ENCODE results near the gene PTPRC.

The PTPRC gene

GRCh38 chr1:198667807-198668206 lies 29.0 kb downstream of the PTPRC start:
- in situ Hi-C loops (cut with MboI; ENCODE audit: low sequenced_read_pairs, unreplicated experiment), result no loop called here
- no peak for TF ChIP-seq CTCF (IDR thresholded peaks at IDR 0.05; ENCODE audit: borderline replicate concordance, control extremely low read depth, extremely low read depth, insufficient read depth, missing control alignments)
- DNase-seq (ENCODE audit: low spot score), result no peak

GRCh38 chr1:198669023-198669698 lies 30.3 kb downstream of the PTPRC start:
- in situ Hi-C loops (cut with MboI; ENCODE audit: low sequenced_read_pairs, unreplicated experiment), result no loop called here
- no peak for TF ChIP-seq CTCF (IDR thresholded peaks at IDR 0.05; ENCODE audit: borderline replicate concordance, control extremely low read depth, extremely low read depth, insufficient read depth, missing control alignments)
- no peak for DNase-seq (ENCODE audit: low spot score)

- TF ChIP-seq CTCF (IDR thresholded peaks at IDR 0.05; ENCODE audit: borderline replicate concordance, control extremely low read depth, extremely low read depth, insufficient read depth, missing control alignments), result no peak
- in situ Hi-C loops (cut with MboI; ENCODE audit: low sequenced_read_pairs, unreplicated experiment), result no loop called here
Observed at GRCh38 chr1:198669771-198670170, 30.9 kb downstream of the PTPRC start.

GRCh38 chr1:198671136-198671535 lies 32.3 kb downstream of the PTPRC start:
- in situ Hi-C loops (cut with MboI; ENCODE audit: low sequenced_read_pairs, unreplicated experiment), result no loop called here
- no peak for DNase-seq (ENCODE audit: low spot score)

More at GRCh38 chr1:198669771-198670170, 30.9 kb downstream of the PTPRC start:
- no peak for DNase-seq (ENCODE audit: low spot score)

GRCh38 chr1:198672124-198672523 lies 33.3 kb downstream of the PTPRC start:
- no peak for DNase-seq (ENCODE audit: low spot score)
- TF ChIP-seq CTCF (IDR thresholded peaks at IDR 0.05; ENCODE audit: borderline replicate concordance, control extremely low read depth, extremely low read depth, insufficient read depth, missing control alignments), result no peak
- in situ Hi-C loops (cut with MboI; ENCODE audit: low sequenced_read_pairs, unreplicated experiment), result no loop called here

More at GRCh38 chr1:198671136-198671535, 32.3 kb downstream of the PTPRC start:
- TF ChIP-seq CTCF (IDR thresholded peaks at IDR 0.05; ENCODE audit: borderline replicate concordance, control extremely low read depth, extremely low read depth, insufficient read depth, missing control alignments), result no peak

- no peak for TF ChIP-seq CTCF (IDR thresholded peaks at IDR 0.05; ENCODE audit: borderline replicate concordance, control extremely low read depth, extremely low read depth, insufficient read depth, missing control alignments)
- no peak for DNase-seq (ENCODE audit: low spot score)
- in situ Hi-C loops (cut with MboI; ENCODE audit: low sequenced_read_pairs, unreplicated experiment), result no loop called here
Observed at GRCh38 chr1:198674009-198674408, 35.2 kb downstream of the PTPRC start.
